Stimulated activated CD4-positive, alpha-beta T cell treated with anti-CD3 and anti-CD28 coated beads, Interleukin-2, amount 100 ng/mL, for 4 hours (primary cell): ENCODE data around the gene OLFM1.
"Not testable (repeated sequence)": the region's sequence is repeated elsewhere in the genome, so short reads cannot be mapped to it uniquely, and the experiment has no call there.

Experiments
- DNase-seq: peaks from one replicate; pipeline ENCODE4 v3.0.0-alpha.2; 2020; ENCODE audit warnings: low read depth

Gene OLFM1

DNA sequence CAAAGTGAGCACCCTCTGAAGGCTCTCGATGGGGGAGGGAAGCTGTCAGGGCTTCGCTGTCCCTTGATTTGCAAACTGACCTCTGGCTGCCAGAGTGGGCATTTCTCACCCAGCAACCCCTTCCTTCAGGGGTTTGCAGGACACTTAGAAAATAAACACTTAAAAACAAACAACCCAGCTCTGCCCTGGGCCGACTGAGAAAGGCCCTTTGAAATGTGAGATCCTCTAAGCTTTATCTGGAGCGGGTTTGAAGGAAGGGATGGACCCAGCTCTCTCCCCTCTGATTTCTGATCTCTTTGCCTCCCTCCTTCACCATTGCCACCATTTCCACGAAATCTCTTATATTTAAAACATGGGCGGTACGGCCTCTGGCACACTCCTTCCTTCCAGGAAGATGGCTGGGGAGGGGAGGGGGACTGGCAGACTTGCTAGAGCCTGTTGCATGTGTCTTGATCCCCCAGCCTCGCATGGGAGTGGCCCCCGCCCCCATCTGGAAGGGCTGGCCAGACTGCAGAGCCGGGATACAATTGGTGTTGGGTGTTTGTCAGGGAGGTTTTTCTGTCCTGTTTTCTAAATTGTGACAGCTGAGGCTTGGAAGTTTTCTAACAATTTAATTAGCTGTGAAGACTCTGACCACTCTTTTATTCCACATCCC, 20.2 kb downstream of the OLFM1 start:
- no peak for DNase-seq

DNA sequence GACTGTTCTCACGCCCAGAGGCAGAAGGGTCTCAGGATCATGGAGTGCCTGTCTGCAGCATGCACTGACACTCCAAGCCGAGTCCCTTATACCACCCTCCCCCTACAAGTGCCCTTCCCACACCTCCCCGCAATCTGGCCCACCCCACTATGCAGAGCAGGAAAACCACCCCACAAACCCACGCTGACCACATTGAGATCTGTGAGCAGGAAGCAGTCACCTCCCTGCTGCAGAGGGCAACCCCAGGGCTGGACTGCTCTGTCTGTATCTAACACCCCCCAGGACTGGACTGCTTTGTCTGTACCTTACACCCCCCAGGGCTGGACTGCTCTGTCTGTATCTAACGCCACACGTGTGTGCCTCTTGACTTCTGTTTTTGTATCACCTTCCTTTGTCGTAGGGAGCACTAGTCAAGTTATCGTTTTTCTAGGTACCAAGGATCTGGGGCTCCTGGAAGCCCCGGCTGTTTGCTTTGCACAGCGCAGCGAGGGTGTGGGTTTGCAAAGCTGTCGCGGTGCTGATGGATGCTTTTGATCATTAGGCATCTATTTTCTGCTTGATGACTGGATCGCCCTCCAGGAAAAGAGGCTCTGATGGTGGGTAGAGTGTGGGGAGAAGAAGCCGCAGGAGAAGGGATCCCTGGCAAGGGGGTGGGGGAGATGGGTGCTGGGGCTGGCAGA, 21.5 kb downstream of the OLFM1 start:
- no peak for DNase-seq

DNA sequence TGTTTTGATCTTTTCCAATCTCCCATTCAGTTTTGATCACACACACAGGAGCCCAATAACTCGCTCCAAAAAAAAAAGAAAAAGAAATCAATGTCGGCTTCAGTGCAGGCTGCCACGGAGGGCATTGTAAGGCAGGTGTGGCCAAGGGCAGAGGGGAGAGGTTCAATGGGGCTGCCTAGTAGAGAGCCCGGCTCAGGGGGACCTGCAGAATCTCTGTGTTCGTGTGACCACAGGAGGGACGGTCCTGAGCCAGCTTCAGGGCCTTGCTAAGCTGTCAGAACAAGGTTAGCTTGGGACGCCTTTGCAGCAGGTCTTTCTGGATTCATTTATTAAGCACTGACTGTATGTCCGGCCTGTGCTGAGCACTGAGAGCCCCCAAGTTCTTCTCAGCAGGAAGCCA, 22.2 kb downstream of the OLFM1 start:
- DNase-seq: no peak

DNA sequence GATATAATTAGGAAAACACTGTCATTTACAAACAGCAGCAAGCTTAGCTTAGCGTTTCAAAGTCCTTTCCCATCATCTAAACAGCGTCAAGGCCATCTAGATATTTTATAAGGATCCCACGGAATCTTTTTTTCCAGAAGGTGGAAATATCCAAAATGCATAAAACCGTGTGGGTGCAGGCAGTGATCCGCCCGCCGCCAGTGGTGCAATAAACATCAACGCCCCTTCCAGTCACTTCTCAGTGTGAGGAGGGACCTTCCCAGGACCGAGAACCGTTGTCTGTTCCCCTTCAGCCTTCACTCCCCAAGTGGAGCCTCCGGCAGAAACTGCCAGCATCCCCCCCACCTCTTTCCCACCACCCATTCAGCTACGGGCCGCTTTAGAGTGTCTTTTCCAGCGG, 22.9 kb downstream of the OLFM1 start:
- DNase-seq: no peak

DNA sequence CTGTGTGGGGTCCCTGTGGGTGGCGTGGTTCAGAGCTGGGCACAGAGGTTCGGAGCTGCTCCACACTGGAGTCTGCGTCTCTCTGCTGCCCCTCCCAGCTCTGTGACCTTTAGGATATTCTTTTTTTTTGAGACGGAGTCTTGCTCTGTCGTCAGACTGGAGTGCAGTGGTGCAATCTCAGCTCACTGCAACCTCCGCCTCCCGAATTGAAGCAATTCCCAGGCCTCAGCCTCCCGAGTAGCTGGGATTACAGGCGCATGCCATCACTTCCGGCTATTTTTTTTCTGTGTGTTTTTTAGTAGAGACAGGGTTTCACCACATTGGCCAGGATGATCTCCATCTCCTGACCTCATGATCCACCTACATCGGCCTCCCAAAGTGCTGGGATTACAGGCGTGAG, 24.1 kb downstream of the OLFM1 start:
- DNase-seq: not testable (repeated sequence)

DNA sequence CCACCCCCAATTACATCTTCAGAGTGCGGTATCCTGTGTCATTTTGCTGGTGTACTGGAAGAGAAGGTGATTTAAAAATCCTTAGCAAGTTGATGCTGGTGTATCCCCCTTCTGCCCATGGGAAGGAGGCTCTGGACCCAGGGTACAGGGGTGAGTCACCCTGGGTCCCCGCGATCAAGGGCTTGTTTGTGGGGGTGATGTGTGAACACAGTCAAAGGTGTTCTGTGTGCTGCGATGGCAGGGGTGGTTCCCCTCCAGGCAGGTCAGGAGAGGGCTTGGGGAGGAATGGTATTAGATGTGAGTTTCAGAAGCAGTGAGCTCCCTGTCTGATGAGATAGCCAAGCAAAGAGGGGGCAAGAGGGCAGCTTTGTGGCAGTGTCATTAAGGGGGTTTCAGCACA, 28.9 kb downstream of the OLFM1 start:
- DNase-seq: no peak

DNA sequence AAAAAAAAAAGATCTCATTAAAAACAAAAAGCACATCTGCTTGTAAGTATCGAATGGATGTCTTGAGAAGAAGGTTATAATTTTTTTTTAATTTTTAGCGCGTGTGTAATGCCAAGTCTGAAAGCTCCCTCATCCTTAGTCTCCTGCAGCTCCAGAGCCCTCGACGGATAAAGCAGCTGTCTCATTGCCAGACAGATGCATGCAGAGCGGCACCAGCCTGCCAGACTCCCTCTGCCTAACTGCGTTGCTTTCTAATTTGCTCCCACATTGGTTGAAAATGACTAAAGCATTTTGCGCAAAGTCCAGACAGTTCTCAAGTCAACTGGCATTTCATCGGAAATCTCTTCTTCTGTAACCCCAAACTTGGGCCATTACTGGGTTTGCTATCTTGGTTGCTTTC, 29.4 kb downstream of the OLFM1 start:
- DNase-seq: no peak

DNA sequence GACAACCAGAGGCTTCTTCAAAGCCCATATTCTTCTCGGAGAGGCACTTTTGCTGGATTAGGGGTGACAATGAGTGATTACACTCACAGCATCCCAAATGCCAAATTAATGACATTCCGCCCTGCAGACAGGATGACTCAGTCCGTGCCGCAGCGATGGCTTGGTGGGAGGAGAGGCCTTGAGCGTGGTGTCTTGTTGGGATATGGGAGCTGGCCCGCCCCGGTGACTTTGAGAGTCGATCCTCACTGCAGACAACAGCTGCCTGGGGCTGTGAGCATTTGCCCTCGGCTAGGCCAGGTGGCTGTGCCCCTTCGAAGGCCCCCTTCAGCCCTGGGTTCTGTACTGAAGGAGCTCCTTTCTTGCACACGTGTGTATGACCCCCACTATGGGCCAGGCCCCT, 29.8 kb downstream of the OLFM1 start:
- DNase-seq: no peak

DNA sequence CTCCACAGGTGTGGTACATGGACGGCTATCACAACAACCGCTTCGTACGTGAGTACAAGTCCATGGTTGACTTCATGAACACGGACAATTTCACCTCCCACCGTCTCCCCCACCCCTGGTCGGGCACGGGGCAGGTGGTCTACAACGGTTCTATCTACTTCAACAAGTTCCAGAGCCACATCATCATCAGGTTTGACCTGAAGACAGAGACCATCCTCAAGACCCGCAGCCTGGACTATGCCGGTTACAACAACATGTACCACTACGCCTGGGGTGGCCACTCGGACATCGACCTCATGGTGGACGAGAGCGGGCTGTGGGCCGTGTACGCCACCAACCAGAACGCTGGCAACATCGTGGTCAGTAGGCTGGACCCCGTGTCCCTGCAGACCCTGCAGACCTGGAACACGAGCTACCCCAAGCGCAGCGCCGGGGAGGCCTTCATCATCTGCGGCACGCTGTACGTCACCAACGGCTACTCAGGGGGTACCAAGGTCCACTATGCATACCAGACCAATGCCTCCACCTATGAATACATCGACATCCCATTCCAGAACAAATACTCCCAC, 32.1 kb downstream of the OLFM1 start:
- no peak for DNase-seq

DNA sequence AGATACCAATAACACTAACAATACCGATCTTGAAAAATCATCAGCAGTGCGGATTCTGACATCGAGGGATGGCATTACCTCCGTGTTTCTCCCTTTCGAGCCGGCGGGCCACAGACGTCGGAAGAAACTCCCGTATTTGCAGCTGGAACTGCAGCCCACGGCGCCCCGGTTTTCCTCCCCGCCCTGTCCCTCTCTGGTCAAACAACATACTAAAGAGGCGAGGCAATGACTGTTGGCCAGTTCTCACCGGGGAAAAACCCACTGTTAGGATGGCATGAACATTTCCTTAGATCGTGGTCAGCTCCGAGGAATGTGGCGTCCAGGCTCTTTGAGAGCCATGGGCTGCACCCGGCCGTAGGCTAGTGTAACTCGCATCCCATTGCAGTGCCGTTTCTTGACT, 32.8 kb downstream of the OLFM1 start:
- no peak for DNase-seq

DNA sequence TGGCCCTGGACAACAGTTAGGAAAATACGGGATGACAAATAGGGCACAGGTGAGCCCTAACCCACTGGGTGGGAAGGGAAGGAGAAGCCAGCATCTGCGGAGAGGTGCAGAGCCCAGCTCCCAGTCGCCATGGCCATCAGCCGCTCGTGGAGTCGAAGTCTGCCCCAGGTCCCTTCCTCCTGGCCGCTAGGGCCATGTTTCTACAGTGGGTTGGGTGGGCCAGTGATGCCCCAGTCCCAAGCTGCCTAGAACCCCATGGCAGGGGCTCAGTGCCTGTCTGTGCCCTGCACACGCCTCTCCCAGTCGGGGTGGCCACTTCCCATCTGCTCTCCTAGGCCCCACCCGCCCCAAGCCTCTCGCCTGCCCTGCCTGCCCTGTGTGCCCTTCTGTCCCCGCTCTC, 34.8 kb downstream of the OLFM1 start:
- no peak for DNase-seq

DNA sequence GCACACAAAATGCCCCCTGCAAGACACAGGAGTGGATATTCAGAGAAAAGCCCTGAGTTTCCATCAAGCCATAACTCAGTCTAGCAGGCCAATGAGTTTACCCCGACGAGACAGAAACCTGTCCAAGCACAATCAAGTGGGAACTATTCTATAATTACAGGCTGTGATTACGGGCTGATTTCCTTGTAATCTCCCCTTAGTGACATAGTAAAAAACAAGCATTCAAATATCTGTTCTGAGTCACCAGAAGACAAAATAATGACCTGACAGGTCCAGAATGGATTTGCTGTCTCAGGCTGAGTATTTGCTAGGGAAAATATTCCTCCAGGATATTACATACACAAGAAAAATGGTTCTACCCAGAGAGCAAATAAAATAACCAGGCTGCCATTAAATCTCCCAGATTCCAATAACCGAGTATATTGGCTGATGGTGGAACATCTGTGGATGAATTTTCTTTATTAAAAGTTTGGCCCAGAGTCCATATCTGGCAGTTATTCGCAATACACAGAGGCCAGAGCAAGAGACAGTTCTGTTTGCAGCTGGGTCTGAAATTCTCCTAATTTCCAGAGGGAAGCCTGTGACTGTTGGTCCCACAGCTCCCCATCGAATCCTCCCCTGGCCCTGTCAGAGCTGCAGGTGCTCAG, 35.8 kb downstream of the OLFM1 start:
- DNase-seq: no peak

DNA sequence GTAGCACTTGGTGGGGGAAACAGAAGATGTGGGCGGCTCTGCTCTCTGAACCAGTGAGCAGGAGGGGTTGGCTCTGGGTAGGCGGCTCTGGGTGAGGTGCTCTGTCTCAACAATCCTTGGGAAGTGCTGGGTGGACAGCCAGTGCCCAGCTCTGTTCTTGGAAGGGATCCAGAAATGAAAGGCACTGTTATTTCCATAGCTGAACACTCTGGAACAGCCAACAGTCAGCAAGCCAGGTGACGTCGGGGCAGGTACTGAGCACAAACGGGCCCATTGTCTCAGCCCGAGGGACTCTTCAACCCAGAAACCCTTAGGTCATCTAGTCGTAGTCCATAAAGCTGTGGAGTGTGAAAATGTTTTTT, 36.3 kb downstream of the OLFM1 start:
- no peak for DNase-seq

DNA sequence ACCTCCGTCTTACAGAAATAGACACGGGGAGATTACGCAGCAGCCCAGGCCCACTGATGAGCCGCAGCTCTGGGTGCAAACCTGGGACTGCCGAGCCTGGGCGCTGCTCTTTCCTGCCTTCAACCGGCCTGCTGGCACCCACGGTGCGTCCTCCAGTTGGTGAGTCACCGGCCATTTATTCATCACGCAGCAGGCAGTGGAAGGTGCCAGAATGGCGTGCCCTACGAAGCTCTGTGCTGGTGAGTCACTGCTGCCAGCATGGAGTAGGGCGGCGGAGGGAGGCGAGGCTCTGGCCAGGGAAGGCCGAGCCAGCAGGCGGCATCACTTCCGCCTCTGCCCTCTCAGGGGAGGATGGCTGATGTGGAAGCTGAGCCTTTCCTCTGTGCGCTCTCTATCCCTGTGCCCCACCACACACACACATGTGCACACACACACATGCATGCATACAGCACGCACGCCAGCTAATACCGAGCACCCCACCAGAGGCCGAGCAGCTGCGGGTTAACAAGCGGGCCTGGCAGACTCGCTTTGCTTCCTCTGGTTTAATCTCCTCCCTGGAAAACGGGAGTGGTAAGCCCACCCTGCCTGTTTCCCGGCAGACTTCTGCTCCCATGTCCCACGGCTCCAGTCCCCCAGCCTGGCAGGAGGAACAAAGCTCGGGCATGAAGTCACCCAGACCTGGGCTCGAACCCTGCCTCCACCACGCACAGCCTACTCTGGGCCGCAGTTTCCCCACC, 39.2 kb downstream of the OLFM1 start:
- DNase-seq: no peak

DNA sequence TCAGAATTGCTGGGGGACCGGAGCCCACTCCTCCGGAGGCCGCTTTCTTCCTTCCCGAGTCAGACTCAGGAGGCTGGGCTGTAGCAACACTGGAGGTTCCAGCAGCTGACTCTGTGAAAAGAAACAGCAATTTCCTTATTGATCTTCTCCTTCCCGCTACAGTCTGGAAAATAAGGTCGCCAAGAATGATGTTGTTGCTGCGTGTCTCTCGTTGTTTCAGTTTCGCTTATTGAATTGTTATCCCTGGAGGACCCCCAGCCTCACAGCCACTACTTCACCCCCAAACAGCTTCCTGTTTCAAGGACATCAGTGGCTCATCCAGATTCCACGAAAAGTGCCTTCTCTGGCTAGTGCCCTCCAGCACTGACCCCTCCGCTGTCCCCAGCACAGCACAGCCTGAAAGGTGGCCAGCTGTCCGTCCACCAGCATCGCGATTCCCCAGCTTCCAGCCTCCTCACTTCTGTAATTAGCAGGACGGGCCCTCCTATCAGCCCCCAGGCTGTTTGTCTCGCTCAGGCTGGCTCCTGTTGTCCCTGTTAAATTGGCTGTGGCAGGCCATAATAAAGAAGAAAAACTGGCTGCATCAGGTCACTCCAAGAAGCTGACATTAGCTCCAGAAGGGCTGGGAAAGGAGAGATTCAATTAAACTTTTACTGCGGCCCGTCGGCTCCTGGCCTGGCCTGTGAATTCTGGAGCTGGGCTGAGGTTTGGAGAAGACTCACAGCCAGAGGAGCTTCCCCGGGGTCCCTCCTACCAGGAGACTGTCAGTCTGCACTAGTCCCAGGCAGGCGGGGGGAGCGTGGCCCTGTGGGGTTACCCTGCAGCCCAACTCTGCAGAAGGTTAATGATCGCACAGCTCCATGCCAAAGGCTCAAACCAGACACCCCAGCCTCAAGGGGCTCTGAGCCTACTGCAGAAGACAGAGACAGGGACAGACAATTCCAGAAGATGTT, 40.5 kb downstream of the OLFM1 start:
- no peak for DNase-seq

DNA sequence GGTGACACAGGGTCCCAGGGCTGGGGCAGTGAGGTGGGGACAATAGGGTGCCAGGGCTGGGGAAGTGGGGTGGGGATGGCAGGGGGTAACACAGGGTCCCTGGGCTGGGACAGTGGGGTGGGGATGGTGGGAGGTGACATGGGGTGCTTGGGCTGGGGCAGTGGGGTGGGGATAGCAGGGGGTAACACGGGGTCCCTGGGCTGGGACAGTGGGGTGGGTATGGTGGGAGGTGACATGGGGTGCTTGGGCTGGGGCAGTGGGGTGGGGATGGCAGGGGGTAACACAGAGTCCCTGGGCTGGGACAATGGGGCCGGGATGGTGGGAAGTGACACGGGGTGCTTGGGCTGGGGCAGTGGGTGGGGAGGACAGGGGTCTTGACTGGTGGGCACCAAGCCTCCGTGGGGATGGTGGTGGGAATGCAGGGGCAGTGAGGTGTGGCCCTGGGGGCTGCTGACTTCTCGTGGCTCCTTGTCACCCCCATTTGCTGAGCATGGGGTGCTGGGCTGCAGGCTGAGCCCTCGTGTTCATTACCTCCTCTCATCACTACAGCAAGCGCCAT, 41.7 kb downstream of the OLFM1 start:
- no peak for DNase-seq

DNA sequence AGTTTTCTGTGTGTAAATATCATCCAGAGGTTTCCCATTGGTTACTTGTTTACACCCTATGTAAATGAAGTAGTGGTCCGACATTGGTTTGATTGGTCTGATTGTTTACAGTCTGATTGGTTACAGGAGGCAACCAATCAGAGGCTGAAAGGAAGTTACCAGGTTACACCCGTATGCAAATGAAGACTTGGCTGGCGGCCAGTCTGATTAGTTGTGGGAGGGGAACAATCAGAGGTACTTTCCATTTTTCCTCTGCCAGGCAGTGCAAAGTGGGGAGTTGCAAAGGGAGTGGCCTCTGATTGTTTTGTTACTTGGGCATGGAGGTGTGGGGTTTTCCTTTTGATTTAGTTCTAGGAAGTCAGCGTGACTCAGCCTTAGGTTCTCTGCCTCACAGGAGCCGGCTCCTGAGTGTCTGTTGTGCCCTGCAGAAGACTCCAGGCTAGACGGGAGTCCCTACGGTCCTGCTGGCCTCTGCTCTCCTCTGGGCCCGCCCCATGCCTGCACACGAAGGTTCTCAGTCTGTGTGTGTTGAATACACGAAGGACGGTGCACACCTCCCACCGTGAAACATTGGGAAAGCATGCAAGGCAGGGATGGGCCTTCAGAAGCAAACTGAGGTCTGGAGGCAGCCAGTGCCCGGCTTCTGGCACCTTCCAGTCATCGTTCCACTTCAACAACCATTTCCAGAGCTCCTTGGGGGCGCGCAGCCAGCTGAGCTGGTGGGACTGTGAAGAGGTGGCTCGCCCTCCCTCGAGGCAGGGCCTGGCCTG, 42.9 kb downstream of the OLFM1 start:
- DNase-seq: no peak

DNA sequence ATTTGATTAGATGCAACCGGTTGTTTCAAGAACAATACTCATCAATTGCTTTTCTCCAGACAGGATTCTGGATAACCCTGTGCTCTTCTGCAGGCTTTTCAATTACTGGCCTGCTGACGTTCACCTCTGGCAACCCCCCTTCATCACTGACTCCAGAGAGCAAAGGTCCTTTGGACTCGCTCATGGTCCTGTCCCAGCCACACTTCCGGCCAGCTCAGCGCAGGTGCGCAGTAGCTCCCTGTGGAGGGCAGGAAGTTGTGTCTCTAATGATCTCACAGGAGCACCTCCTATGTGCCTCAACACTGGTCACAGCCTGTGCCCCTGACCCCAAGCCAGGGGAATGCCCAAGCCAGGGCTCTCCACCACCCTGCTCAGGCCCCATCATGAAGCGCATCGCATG, 44.0 kb downstream of the OLFM1 start:
- no peak for DNase-seq

DNA sequence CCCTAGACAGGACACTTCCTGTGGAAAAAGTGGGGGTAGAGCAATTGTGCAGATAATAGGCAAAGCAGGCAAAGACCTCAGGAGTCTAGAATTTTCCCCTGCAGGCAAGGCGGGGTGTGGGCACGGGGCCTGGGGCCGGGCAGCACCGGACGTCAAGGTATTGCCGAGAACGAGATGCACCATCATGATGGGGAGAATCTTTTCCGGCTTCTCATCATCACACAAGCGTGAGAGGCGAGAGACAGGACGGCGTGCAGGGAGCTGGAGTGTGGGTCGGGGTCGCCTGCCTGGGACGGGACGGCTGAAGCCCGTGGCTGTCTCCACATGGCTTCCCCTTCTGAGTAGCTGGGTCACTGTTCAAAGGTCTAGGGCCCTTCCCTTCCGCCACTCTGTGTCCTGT, 44.5 kb downstream of the OLFM1 start:
- no peak for DNase-seq

DNA sequence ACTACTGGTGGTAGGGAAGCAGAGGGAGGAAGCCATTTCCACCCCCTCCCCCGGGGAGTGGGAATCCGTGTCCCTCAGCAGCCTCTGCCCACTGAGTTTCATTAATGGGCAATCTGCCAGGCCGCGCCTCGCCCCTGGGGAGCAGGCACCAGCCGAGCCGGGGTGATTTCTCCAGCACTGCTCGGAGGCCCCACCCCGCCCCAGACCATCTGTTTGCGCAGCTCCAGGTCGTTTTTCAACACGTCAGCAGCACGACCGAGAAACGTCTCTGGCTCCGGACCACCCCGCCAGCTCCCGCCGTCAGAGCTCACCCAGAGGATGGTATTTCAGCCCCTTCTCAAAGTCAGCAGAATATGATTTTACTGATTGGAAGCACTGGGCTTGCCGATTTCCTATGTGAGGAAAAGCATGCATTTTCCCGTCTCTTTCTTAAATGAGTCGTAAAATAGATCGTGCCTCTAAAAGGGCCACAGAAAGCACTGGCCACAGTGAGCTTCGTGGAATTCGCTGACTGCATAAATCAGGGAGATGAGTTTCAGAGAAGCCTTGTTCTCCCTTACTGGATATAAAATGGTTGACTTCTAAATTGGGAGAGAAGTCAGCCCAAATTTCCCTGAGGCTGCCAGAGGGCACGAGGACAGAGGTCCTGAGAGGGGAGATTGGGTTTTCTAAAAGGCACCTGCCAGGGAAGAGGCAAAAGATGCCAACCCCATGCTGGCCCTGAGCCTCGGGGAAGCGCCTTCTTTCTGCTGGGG, 47.0 kb downstream of the OLFM1 start:
- no peak for DNase-seq
